ENCODE results near the gene INO80B.

- TF ChIP-seq, protein P1, sequence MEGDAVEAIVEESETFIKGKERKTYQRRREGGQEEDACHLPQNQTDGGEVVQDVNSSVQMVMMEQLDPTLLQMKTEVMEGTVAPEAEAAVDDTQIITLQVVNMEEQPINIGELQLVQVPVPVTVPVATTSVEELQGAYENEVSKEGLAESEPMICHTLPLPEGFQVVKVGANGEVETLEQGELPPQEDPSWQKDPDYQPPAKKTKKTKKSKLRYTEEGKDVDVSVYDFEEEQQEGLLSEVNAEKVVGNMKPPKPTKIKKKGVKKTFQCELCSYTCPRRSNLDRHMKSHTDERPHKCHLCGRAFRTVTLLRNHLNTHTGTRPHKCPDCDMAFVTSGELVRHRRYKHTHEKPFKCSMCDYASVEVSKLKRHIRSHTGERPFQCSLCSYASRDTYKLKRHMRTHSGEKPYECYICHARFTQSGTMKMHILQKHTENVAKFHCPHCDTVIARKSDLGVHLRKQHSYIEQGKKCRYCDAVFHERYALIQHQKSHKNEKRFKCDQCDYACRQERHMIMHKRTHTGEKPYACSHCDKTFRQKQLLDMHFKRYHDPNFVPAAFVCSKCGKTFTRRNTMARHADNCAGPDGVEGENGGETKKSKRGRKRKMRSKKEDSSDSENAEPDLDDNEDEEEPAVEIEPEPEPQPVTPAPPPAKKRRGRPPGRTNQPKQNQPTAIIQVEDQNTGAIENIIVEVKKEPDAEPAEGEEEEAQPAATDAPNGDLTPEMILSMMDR (IDR thresholded peaks at IDR 0.05; ENCODE audit: insufficient read depth, low read length): peak; percentile 92
- peak; percentile 47; the same call in 1 of the 2 replicates for TF ChIP-seq POLR2AphosphoS5 (IDR thresholded peaks at IDR 0.05; ENCODE audit: low read depth)
These were observed 28.2 kb downstream of the INO80B start, which contains the start of the genes CCDC142 and TTC31 for GRCh38 chr2:74482801-74483674.

Data from HL-60 (cell line).